GM04503 (cell line): ENCODE data around the gene CASZ1.

Experiments used
- DNase-seq: peaks from one replicate; pipeline ENCODE4 v3.0.0-alpha.2; 2012; ENCODE audit warnings: low read depth

Gene CASZ1

DNA sequence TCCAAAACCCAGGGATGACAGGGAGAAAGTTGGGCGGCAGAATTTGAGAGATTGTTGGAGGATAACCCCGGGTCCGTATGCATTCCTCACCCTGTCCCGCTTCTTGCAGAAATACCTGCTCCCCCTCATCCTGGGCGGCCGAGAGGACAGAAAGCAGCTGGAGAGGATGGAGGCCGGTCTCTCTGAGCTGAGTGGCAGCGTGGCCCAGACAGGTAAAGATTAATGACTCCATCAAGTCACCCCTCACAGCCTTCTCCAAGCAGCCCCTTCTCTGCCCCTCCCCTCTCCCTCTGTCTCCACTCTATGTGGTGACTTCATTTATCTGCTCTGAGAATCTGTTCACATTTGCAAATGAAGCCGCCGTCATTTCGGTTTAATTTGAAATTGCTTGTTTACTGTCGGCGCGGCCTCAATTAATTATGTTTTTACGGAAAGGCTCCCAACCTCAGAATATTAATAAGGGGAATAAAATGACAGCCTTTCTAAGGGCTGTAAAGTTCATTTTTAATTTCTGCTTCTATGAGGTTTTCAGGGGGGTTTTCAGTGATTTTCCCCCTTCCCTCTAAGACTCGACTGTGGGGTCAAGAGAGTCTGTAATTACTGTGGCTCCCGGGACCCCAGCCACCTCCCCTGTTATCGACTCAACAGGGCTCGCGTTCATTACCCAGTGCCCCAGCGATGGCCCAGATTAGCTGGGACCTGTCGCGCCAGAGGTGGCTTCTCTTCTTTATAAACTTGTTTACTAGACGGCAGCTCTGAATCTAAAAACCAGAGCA lies 173.3 kb downstream of the CASZ1 start:
- DNase-seq, result no peak

DNA sequence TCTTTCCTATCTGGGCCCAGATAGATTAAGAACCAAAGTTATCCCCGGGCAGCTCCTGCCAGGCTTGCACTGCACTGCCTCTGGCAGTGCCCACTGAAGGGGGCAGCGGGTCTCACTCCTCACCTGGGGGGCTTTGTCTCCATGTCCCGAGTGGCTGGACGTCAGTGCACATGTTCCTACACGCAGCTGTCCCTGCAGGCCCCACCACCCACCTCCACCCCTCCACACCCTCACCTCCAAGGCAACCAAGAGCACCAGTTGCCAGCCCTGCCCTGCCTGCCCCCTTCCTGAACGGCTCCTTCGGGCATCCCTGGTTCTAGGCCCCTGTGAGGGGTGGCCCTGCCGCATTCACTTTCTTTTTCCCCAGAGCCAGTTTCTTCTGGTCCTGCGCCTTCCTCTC lies 174.5 kb downstream of the CASZ1 start:
- no peak for DNase-seq

DNA sequence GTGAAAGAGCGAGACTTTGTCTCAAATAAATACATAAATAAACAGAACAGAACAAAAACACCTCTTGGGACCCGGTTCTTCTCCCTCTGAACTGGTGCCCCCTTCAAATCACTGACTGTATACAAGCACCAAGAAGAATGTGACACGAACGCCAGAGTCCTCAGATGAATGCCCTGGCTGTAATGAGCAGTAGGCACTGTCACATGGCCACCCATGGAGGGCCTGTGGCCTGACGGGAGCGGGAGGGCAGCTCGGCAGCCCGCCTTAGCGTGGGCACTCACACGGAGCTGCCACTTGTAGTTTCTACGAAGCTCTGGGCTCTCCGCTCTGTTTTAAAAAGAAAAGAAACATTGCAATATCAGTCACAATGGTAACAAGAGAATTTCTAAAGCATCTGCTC lies 175.7 kb downstream of the CASZ1 start:
- DNase-seq, result no peak

DNA sequence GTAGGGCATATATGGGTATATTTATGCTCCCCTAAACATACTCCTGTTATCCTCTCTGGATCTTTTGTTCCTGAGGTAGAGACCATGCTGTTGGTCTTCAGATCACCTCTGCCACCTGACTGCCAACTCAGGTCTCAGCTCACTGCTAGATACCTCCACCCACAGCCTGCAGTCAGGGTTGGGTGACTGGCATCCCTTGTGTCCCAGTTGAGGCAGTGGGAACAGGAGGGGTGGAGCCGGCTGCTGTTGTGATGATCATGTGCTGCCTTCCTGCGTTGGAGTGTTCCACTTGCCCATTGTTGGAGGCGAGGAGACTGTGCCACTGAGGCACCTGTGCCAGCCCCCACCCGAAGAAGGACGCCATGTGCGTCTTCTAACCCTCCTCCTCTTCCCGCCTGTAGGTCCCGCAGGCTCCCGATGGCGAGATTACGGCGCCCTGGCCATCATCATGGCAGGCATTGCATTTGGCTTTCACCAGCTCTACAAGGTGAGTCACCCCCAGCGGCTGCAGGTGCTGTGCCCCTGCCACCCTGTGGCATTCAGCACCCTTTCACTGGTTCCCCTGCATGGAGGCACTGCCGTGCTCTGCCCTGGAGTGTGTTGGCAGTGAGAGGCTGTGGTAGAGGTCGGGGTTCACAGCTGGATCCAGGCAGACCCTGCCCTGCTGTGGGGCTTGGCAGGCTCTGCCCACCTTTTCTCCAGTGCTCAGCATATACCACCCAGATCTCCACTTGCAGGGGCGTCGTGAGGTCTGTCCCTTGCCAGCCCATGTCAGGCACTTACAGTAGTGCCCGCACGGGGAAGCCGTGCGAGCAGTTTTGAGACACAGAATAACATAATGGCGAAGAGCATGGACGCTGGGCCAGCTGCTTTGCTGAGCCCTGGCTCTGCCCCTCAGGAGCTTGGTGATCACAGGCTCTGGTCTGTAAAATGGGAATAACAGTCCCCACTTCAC lies 178.2 kb downstream of the CASZ1 start:
- DNase-seq, result no peak

DNA sequence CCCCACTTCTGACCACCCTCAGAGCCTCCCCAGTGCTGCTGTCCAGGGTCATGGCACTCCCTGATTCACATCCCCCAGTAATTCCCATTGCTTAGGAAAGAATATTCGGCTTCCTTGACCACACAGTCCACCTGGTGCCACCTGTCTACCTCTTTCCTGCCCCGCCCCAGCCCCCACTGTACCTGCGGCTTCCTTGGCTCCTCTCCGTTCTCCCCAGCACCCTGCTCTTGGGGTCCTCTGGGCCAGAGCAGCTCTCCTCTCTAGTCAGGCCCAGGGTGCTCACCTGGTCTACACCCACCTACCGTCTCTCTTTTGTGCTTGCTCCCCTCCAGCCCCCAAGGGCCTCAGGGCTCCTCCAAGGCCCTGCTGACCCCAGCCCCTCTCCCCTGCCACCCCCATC lies 179.1 kb downstream of the CASZ1 start:
- DNase-seq, result no peak

DNA sequence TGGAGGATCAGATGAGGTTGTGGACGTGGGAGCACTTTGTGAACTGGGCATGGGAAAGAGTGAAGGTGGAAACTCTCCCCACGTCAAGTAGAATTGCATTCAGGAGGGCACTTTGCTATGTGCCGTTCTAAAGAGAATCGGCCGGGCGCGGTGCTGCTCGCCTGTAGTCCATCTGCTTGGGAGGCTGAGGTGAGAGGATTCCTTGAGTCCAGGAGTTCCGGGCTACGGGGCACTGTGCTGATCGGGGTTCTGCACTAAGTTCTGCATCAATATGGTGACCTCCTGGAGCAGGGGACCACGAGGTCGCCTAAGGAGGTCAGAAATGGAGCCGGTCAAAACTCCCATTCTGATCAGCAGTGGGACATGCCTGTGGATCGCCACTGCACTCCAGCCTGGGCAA lies 179.8 kb downstream of the CASZ1 start:
- no peak for DNase-seq

DNA sequence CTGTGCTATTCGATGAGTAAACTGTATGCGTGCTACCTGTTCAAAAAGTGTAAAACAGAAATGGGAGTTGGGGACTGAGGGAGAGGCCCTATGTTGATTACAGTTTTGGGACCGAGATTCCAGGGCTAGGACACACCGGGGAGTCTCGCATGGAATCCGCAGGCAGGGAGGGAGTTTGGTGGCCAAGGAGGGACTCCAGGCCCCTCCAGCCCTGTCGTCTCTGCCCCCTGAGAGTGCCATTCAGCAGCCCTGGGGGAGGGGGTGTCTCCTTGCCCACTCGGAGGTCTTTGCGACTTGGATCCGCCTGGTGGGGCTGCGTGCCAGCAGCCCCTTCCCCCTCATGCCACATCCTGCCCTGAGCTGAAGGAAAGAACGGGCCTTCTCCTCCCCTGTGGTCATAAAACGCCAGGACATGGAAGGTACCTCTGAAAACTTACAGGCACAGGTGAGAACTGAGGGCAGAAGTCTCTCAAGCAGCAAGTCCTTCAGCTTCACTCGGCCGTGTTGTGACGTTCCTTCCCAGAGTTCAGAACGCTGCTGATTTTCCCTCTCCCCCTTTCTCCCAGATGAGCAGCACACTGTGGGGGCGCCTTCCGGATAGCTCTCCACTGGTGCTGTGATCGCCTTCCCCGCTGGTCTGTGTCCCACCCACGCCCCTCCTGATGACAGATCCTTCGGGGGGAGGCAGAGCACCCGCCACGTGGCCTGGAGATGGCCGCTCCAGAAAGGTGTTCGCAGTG lies 180.3 kb downstream of the CASZ1 start:
- DNase-seq, result no peak

DNA sequence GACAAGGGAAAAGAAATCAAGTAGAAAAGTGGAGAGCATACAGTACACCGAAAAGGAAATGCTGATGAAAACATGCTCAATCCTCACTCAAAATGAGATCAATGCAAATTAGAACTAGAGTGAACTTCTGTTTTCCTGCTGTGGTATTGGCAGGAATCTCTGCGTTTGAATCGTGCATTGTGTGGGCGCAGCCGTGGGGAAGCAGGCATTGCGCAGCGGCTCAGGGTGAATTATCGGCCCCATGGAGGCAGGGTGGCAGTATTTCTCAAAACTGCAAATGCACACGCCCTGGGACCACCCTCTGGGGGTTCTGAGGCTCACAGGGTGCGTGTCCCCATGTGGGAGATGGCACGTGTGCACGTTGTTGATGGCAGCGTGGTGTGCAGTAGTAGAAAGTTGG lies 181.1 kb downstream of the CASZ1 start:
- no peak for DNase-seq

DNA sequence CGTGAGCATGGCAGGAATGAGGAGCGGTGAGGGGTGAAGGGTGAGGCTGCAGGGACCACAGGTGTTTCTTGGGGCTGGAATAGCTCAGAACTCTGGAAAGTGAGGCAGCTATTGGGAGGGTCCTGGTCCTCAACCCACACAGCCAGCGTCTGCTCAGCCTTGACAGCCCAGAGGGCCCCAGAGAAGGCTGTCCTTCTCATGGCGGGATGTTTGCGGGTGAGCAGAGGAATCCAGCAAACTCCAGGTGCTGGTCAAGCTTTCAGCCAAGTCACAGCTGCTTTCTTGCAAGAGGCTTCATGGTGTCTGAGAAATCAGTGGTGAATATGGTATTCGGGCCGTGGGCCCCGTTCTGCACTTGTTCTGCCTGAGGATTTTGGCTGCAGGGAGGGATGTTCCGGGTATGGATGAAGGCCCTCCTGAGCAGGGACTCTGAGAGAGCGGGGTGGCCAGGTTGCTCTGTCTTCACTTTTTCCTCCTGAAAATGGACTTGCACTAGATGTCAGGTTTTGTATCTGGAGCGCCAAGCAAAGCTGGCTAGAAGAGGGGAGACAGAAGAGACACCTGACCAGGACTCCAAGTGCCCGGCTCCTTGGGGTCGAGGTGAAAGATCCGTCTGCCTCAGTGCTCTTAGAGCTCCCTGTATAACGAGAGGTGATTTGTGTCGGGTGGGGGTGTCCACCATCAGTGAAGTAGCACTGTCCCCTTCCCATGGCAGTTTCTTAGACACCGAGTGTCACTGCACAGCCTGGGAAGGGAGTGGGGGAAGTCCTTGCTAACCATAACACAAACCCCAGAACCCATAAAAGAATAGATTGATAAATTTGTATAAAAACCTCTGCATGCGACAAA lies 181.8 kb downstream of the CASZ1 start:
- DNase-seq, result no peak

DNA sequence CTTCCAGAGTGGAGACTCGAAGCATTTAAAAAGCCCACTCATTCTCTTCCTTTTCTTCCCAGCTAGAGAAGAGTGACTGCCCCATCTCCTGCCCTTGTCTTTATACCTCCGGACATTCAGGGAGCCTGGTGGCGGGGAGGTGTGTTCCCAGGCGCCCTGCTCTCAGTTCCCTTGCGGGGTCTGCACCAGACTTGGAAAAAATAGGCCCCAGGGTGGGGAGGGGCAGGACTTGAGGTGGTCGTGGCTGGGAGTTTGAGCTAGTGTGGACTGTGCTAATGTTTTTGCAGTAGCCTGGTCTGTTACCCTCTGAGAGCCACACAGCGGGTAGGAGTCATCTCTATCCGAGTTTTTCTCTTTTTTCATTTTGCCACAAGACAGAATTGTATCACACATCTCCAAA lies 182.6 kb downstream of the CASZ1 start:
- DNase-seq, result no peak

DNA sequence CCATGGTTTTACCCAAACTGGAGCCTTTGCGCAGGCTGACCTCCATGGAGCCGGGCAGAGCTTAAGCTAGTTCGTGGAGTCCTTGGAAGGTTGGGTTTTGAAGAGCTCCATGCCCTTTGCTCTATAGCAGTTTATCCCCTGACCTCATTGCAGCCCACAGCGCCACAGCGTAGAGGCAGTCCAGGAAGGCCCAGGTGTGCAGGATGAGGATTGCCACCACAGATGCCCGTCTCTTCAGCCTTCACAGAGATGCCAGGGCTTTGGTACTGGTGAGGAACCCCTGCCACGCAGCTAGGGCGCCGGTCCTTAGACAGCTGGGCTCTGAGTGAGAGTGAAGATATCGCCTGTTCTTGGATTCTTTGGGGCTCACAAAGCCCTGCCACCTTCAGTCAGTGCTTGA lies 183.1 kb downstream of the CASZ1 start:
- no peak for DNase-seq

DNA sequence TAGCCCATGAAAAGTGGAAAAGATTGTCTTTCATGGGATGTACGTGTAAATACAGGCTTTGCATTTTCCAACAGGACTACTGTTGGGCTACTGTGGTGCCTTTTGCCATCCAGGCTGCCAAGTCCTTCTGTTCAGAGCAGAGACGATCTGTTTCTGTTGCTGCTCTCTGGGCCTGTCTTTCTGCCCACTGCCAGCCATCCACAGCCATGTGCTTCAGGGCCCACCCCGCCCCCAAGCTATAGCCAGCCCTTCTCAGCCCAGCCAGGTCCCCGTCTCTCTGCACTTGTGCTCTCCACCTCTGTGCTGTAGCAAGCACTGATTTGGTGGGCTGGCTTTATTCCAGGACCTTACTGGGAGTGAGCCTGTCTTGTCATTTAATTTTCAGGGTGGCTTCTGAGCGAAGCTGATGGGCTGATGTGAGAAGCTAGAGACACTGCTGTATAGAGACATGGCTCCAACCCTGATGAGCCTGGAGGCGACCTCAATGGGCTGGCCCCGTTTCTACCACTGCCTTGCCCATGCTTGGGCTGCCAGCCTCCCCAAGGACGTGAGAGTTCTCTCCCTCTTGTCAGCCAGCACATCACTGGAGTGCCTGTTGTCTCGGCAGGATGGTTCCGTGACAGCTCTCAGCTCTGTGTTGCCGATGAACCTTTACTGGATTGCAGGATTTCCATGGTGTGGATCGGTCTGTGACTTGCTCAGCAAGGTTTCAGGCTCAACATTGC lies 183.8 kb downstream of the CASZ1 start:
- DNase-seq, result no peak

DNA sequence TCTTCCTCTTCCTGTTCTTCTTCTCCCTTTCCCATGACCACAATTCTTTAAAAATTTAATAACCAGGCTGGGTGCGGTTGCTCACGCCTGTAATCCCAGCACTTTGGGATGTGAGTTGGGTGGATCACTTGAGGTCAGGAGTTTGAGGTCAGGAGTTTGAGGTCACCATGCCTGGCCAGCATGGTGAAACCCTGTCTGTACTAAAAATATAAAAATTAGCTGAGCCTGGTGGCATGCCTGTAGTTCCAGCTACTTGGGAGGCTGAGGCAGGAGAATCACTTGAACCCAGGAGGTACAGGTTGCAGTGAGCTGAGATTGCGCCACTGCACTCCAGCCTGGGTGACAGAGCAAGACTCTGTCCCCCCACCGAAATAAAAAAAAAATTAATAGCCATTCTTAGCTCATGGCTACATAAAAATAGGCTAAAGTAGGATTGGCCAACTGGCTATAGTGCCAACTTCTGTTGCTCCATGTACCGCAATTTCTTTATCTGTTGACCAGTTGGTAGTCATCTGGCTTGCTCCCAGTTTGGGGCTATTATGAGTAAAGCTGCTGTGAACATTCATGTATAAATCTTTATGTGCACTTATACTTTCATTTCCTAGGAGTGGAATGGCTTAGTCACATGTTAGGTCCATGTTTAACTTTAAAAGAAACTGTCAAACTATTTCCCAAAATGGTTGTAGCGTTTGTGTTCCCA lies 185.4 kb downstream of the CASZ1 start:
- DNase-seq, result no peak

DNA sequence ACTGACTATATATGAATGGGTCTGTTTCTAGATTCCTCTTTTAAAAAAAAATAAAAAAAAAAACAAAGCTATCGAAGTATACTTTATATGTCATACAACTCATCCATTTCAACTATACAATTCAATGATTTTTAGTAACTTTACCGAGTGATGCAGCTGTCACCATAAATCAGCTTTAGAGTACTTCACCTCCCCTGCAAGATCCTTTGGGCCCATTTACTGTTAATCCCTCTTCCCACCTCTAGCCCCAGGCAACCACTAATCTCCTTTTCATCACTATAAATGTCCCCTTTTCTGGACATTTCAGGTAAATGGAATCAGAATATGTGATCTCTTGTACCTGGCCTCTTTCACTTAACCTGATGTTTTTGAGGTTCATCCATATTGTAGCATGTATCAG lies 187.8 kb downstream of the CASZ1 start:
- DNase-seq, result no peak

DNA sequence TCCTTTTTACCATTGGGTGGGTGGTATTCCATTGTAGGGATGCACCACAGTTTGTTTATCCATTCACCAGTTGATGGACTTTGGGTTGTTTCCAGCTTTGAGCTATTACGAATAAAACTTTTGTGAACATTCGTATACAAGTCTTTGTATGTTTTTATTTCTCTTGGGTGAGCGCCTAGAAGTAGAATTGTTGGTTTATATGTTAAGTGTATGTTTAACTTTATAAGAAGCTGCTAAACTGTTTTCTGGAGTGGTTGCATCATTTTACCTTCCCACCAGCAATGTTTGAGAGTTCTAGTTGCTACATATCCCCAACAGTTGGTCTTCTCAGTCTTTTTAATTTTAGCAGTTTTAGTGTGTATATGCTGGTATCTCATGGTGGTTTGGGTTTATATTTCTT lies 189.2 kb downstream of the CASZ1 start:
- no peak for DNase-seq

DNA sequence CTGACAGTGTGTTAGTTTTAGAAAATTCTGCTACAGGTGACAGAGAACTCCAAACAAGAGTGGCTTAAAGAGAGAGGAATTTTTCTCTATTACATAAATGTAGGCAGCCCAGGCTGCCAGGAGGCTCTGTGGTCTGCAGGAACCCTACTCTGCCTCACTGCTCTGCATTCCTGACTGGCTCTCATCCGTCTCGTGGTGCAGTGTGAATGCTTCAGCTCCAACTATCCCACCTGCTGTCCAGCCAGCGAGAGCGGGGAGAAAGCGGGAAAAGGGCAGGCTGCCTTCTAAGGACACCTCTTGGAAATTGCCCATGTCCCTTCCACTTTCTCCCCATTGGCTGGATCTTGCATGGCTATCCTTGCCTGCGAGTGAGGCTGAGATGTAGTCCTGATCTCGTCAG lies 190.4 kb downstream of the CASZ1 start:
- DNase-seq, result no peak

DNA sequence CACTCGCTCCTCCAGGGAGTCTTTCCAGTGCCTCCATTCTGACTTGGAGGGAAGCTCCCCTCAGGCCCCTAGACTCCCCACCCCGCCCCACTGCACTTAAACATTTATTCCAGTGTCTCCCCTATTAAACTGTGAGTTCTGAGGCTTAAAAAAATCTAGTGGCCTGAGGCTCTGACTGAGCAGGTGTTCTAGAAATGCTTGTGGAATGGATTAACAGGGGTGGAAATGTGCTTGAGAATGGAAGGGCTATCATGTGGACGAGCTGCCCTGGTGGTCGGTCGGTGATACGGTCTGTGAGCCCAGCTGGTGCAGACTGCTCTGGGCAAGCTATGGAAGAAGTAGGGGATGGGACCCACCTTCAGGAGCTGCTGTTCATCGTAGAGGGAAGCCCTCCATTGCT lies 191.5 kb downstream of the CASZ1 start:
- DNase-seq, result no peak

DNA sequence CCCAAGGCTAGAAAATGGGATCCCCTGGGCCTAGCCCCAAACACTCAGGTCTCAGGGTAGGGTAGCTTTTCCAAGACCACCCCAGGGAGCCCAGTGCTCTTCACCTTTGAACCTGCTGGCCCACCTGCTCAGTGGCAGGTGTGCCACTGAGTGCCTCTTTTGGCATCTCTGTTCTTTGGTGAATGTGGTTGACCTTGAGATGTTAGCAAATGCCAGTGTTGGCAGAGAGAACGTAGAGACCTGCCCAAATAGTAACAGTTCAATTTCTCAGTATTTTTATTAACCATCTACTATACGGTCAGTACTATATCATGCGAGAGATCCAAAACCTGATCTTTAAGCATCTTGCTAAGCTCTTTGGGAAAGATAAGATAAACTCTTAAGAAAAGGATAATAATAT lies 193.5 kb downstream of the CASZ1 start:
- no peak for DNase-seq

DNA sequence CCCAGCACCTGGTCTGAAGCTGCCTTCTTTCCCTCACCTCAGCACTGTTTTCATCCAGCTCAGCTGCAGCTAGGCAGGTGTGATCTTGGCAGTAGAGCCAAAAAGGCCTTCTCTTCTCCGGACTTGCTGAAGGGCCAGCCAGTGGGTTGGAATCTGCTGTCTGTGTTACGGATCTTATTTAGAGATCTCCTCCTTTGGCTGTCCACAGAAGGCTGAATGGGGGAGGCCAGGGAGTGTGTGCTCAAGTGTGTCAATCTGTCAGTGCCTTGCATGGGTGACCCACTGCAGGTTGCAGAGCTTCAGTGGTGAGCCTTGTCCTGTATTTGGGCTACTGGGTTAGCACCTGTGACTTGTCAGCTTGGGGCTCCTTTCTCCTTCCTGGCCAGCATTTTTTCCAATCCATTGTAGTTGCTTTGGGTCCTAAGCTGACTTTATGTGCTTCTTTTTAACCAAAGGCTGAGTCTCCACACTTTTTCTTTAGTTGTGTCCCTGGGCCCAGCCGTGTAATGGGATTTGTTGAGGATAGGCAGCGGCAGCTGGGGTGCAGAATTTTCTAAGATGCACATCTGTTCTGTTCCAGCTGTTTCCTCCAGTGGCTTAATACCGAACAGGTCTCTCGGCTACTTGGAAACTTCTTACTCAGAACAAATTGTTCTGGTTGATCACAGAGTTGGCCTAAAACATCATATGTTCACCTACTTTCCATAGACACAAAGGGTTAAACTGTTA lies 194.9 kb downstream of the CASZ1 start:
- DNase-seq, result no peak
